GM21390 (cell line): ENCODE results near the gene BID.

Experiments used
- ATAC-seq: cut with Tn5 transposase; IDR thresholded peaks from one replicate; pipeline ENCODE4 v1.9.1; 2021; ENCODE audit not compliant: unreplicated experiment

BID gene

GRCh38 chr22:17774206-17774925, at the start of gene BID:
Gene BID (minus strand): TSS chr22:17774469. CDS start chr22:17750116, 24,353 bp downstream.
- ATAC-seq, result no peak

DNA sequence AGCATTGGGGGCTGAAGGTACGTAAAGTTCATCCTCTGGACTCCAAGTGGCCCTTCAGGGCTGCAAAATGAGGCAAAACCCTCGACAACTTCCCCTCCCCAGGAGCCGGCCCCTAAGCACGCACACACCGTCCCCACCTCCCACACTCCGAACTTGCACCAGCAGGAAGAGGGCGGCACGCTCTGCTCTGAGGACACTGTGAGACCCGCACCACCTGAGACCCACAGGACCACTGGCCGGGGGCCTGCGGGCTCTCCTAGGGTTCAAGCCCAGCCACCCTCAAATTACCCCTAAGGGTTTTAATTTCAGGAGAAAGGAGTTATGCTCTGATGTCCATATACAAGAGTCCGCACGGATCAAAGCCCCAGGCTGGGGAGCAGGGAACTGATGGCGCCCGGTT, 49.7 kb upstream of the BID start:
- ATAC-seq, result no peak

GRCh38 chr22:17823226-17823625, 49.0 kb upstream of the BID start:
- no peak for ATAC-seq

DNA sequence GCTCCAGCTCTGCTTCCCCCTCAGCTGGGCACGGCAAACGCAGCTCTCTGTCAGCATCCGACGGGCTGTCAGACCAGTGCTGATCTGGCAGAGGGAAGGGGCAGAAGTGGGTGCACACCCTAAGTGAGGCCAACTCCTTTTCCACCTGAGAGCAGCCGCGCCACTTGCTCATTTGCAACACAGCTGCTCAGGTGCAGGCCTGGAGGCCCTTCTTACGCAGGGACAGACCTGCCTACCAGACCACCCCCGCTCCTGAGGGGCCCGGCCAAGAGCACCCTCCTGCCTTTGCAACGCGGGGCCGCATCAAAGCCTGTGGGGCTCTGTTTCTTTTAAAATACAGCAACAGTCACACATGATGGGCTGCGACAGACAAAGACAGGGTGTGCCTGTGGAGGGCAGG, 47.8 kb upstream of the BID start:
- ATAC-seq, result no peak

- ATAC-seq, result no peak
These were observed 46.7 kb upstream of the BID start for GRCh38 chr22:17820879-17821439.

DNA sequence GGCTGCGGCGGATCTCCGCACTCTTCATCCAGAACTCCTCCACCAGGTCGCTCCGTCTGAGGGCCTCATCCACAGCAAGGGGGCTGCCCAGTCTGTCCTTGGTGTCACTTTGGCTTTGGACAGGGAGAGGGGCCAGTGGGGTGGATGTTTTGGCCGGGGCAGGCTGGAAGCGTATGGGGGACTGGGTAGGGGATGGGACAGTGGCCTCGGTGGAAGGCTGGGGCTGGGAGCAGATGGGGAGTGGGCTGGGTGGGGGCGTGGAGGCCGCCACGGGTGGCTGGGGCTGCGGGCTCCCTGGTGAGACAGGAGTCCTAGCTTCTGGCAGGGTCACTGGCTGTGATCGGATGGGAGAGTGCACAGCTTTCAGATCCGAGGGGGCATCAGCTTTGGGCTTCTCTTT, 44.4 kb upstream of the BID start:
- no peak for ATAC-seq

DNA sequence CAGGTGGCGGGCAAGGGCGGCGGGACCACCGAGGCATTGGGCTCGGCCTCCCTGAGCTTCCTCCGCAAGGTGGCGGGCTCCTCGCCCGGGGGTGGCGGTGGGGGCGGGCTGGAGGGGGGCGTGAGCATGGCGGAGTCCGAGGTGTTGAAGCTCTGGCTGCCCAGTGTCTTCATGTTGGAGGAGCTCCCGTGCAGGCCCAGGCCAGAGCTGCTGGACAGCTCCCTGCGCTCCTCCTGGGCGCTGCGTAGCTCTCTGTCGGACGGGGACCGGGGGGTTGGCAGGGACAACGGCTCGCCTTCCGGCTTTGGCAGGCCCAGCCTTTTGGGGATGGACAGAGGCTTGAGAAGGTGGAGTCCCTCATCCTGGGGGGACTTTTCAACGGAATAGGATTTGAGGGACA, 43.9 kb upstream of the BID start:
- no peak for ATAC-seq

- no peak for ATAC-seq
These were observed 43.3 kb upstream of the BID start for GRCh38 chr22:17817511-17818065.

DNA sequence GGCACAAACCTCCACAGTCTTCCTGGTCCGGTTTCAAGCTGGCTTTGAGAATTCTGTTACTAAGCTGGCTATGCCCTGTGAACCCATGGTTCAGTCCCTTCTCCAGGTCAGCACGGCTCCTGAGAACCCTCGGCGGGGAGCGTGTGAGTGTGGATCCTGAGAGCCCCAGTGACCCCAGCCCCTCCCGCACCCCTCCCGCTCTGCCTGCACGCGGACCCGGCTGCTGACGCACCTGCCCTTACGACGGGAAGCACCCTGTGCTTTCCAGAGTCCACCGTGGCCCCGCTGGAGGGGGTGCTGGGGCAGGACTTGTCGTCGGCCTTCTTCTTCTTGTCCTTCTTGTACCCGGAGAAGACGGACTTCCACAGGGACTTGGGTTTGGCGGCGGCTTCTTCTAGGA, 42.8 kb upstream of the BID start:
- no peak for ATAC-seq

GRCh38 chr22:17816649-17817048, 42.4 kb upstream of the BID start:
- no peak for ATAC-seq

DNA sequence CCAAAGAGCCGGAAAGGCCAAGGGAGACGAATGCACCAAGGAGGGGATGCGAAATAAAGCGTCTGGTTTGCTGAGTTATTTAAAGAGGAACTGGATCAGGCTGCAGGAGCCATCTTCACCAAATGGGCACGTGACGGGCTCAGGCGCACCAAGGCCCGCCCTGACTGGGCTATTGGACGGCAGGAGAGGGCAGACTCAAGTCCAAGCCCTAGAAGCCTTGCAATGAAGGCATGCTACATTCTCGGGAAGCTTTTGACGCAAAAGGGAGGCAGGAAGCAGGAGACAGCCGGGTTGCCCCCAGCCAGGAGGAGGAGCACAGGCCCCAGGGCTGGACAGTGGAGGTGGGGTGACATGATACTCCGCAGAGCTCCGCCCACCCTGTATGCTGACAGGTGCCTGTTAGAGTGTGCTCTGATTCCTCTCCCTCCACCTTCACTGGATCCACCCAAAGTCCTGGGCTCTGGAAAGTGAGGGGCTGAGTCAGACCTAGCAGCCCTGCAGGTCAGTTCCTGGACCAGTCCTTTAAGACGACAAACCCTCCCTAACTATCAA, 41.5 kb upstream of the BID start:
- ATAC-seq, result no peak

GRCh38 chr22:17814830-17815229, 40.6 kb upstream of the BID start:
- no peak for ATAC-seq

DNA sequence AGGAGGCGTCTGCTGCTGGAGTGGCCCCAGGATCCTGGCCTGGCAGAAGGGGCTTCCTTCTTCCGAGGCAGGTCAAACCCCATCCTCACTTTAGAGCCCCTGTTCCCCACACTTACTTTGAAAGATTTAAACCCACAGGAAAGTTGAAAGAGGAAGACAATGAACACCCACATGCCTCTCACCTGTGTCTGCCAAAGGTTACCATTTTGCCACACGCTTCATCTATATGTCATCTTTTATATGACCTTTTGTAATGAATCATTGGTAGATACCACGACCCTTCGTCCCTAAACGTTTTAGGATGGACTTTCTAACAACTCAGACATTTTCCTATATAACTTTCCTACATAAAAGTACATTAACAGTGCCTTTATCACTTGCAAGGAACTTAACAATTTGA, 39.8 kb upstream of the BID start:
- ATAC-seq, result no peak

DNA sequence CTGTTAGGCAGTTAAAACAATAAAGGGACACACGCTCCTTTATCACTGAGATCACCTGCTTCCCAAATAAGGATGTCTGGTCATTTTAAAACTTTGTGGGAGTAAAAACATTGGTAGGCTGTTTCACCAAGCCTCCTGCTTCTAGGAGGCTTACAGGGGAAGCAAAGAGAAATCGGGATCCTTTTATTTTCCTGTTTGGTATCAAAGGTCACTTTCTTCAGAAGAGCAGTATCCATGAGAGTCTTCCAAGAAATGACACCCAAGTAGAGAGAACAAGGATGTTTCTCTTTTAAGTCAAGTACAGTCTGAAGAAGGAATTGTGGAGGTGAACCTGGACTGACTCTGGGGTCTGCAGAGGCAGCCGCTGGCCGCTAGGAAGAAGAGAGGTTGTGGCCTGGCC, 36.9 kb upstream of the BID start:
- no peak for ATAC-seq

DNA sequence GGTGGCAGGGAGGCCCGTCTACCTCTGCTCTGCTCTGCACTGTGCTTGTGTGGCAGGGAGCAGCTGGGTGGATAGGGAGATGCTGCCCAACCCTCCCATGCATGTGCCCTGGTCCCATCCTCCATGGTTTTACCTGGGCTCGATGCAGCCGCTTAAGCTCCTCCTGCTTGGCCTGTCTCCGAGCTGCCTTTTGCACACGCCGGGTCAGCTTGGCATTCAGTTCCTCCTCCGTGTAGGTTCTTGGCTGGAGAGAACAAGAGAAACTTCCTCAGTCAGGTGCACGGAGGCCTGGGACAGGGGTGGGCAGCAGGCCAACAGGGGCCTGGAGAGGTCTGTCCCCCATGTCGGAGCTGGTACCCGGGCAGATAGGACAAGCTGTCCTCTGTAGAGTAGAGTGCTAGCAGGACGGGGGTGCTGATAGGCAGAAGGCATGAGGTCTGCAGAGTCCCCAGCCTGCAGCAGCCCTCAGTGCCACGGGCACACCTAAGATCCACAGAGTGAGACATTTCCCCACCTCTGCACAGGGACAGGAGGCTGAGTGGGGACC, 36.4 kb upstream of the BID start:
- ATAC-seq, result no peak

DNA sequence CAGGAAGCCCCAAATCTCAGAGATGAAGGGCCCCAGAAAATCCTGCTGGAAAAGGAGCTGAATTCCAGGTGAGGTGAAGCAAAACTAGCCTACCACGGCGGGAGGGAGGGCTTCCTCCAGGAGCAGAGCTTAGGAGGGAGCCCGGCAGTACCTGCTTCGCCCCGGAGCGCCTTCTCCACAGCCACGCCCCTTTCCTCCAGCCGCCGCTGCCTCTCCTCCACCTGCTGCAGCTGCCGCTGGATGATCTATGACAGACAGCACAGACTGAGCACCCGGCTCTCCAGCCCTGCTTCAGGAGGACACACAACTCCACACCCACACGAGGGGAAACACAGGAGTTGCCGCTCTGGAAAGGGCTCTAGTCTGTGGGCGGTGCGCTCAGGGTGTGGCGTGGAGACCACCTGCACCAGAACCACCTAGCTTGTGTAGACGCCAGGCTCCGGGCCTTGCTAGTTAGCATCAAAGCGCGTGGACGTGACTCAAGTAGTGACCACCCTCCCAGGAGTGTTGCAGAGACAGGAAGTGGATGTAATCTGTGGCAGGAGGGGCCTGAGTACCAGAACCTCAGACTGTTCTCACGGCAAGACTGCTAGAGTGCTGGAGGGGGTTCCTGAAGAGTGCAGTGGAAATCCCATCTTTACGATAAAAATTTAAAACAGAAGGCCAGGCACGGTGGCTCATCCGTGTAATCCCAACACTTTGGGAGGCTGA, 34.6 kb upstream of the BID start:
- ATAC-seq, result no peak

DNA sequence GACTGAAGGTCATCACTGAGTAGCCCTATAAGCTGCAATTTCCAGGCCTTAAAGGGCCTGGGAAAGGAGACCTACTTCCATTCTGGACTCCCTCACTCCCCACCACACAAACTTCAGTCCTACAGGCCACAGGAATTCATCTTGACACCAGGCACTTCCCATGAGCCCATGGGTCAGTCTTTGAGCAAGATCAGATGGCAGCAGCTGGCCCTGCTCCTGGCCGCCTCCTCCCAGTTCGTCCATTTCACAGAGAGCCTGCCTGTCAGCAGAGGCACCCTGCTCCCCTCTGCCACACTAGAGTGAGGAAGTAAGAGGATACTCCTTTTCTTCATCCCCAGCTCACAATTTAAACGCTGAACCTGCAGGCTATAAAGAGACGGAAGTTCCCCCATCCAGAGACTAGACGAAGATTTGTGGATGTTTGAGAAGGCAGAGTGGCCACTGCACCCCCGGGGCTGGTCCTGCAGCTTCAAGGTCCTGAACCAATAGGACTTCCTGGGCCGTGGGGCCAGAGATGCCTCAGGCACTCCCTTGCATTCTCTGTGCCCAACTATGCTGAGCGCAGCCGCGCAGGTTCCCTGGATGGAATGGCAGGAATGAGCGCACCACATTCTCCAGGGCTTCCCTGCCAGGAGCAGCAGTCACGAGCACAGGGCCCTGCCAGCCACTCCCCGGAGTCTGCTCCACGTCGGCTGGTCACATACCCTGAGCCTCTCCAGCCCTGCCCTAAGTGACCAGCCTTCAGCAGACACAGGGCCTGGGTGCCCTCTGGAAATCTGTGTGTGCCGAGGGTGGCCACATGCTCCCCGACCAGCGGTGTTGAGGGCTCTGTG, 33.5 kb upstream of the BID start:
- ATAC-seq, result no peak

DNA sequence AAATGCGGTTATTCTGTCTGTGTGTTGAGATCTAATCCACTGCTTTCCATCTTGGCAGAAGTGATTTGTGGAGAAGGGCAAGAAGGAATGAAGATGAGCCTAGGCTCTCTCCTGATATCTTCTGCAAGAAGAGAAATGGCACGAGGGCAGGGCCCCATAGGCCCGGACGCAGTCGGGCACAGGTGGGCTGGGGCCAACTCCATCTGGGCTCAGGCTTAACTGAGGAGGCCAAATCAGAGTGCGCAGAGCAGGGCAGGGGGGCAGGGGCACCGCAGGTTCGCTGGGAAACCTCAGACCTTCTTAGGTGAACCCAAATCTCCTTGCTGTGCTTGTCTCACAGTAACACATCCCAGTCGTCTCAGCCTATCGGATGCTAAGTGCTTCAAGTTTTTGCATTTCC, 32.8 kb upstream of the BID start:
- ATAC-seq, result no peak

DNA sequence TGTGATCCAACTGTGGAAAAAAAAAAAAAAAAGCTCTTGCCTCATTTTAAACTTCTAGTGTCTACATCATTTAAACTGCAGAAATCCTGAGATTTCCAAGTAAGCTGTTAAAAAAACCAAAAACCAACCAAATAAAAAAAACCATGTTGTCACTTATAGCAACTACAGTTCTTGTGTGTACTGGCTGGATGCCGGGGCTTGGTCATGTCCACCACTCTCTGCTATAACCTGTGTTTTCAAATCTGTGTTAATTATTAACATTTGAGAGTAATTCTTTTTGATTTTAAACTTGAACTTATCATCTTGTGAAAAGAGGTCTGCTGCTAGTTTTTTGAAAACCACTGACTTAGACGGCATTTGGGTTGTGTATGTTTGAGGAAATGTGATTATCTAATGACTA, 32.2 kb upstream of the BID start:
- no peak for ATAC-seq

DNA sequence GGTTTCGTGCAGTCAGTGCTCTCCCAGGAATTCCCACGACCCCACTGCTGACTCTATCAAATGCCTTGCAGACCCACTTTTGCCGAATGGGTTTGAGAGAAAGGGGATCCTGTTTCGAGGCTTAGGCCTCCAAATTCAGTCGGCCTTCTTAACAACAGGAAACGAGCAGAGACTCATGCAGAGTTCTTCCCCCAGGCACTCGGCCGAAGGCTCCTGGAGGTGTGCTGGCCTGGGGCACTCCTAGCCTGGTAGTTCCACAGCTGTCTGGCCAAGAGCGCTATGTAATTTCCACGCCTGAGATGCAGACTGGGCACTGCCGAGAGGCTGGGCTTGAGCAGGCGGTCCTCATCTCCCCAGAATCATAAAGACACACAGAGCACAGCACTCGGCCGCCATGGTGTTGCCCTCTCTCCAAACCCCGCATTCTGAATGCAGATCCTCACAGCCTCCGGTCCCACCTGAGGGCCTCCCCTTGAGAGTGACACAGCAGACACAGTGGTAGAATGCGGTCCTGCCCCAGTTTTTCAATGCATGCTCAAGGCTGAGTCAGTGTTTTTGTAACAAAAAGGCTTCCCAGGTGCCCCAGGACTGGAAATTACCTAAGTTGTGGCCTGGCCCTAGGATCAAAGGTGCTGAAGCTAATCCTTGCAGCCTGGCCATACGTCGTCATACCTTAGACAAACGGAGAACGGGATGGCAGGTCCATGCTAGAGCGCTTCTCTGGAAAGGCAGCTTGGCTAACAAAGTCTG, 30.2 kb upstream of the BID start:
- no peak for ATAC-seq
